Upper lobe of right lung (tissue), 1 donor: ENCODE measurements around the gene LINC00237. TPM values are rescaled to one million over a fixed set of nuclear protein-coding genes. Genes with fewer than 3 reads are reported as not detected.

Source experiments
- ATAC-seq: fragments of 200-7000 bp; cut with Tn5 transposase; one replicate; pipeline ENCODE4 v1.9.1; 2020; ENCODE audit warnings: mild to moderate bottlenecking, moderate library complexity
- DNase-seq: peaks from one replicate; pipeline ENCODE4 v3.0.0-alpha.2; 2020
- H3K27ac ChIP-seq: fragments of 200-600 bp; one replicate; pipeline ENCODE4 v1.8.0; 2022
- H3K27me3 ChIP-seq: fragments of 200-600 bp; one replicate; pipeline ENCODE4 v1.8.0; 2022; ENCODE audit warnings: mild to moderate bottlenecking
- H3K36me3 ChIP-seq: fragments of 200-600 bp; one replicate; pipeline ENCODE4 v1.8.0; 2022
- H3K4me1 ChIP-seq: fragments of 200-600 bp; one replicate; pipeline ENCODE4 v1.8.0; 2022
- H3K4me3 ChIP-seq: fragments of 200-600 bp; one replicate; pipeline ENCODE4 v1.8.0; 2022; ENCODE audit warnings: mild to moderate bottlenecking
- H3K9me3 ChIP-seq: fragments of 200-600 bp; one replicate; pipeline ENCODE4 v1.8.0; 2022
- CTCF ChIP-seq: fragments of 200-600 bp; IDR thresholded peaks from one replicate; pipeline ENCODE4 v1.8.0; 2022; ENCODE audit warnings: antibody characterized with exemption
- intact Hi-C: fragments of 100-400 bp; cut with DNase I; formaldehyde crosslinking; loops from one replicate; pipeline ENCODE4 v1.11.0; 2022
- total RNA-seq: library from RNA; stranded (reverse); fragmentation: NEBNext Ultra II Directional; extraction: Animal tissue kit (Norgen Biotek cat#: 25700); gene quantifications from one replicate; pipeline ENCODE4 v1.2.1, GENCODE V29; 2021
- donor health status: DM: no; HTN: yes; CAD: no; lungs with severe emphysema.

Gene LINC00237
- total RNA-seq, 1 donor from 2014 or later = not detected

- TF ChIP-seq CTCF = no peak
- H3K9me3 ChIP-seq = no peaks in the 10 kb centered on the region
- H3K27me3 ChIP-seq = peaks cover 99% of the 10 kb centered on the region
- no peaks in the 10 kb centered on the region for H3K36me3 ChIP-seq
- no peak for DNase-seq
- H3K4me1 ChIP-seq = peaks cover 41% of the 10 kb centered on the region
- no peak for ATAC-seq
- intact Hi-C loops = no loop called here
- H3K4me3 ChIP-seq = no peak overlapping the region
- no peak overlapping the region for H3K27ac ChIP-seq
Observed at GRCh38 chr20:21104921-21105320, 1.2 kb downstream of the LINC00237 start.

GRCh38 chr20:21104466-21104761, 1.7 kb downstream of the LINC00237 start:
- ATAC-seq (no peak), DNase-seq (no peak)
- no peak overlapping the region for H3K4me3 ChIP-seq
- H3K27ac ChIP-seq = no peak overlapping the region
- H3K9me3 ChIP-seq = no peaks in the 10 kb centered on the region
- no peaks in the 10 kb centered on the region for H3K36me3 ChIP-seq
- H3K4me1 ChIP-seq = peaks cover 45% of the 10 kb centered on the region
- peaks cover 99% of the 10 kb centered on the region for H3K27me3 ChIP-seq
- intact Hi-C loops = no loop called here
- no peak for TF ChIP-seq CTCF

- H3K9me3 ChIP-seq = no peaks in the 10 kb centered on the region
- no peak overlapping the region for H3K27ac ChIP-seq
- no peaks in the 10 kb centered on the region for H3K36me3 ChIP-seq
- ATAC-seq (no peak), DNase-seq (no peak)
- peaks cover 99% of the 10 kb centered on the region for H3K27me3 ChIP-seq
- H3K4me1 ChIP-seq = peaks cover 45% of the 10 kb centered on the region
- no peak for TF ChIP-seq CTCF
- intact Hi-C loops = no loop called here
- no peak overlapping the region for H3K4me3 ChIP-seq
Observed at GRCh38 chr20:21103582-21104465, 2.3 kb downstream of the LINC00237 start.

GRCh38 chr20:21102603-21103311, 3.4 kb downstream of the LINC00237 start:
- intact Hi-C loops = no loop called here
- Histone ChIP-seq H3K36me3 (no peaks in the 10 kb centered on the region), H3K9me3 (no peaks in the 10 kb centered on the region), H3K4me3 (peak overlapping the region; percentile 47), H3K4me1 (peaks cover 45% of the 10 kb centered on the region), H3K27ac (no peak overlapping the region), H3K27me3 (peaks cover 95% of the 10 kb centered on the region)
- peak; percentile 63 for ATAC-seq
- DNase-seq = peak; percentile 78
- TF ChIP-seq CTCF = no peak

- Histone ChIP-seq H3K36me3 (no peaks in the 10 kb centered on the region), H3K9me3 (no peaks in the 10 kb centered on the region), H3K4me3 (peak overlapping the region; percentile 47), H3K4me1 (peaks cover 45% of the 10 kb centered on the region), H3K27ac (no peak overlapping the region), H3K27me3 (peaks cover 88% of the 10 kb centered on the region)
- ATAC-seq (peak; percentile 58), DNase-seq (no peak)
- intact Hi-C loops = no loop called here
- no peak for TF ChIP-seq CTCF
Observed at GRCh38 chr20:21101932-21102575, 4.1 kb downstream of the LINC00237 start.
